Erythroblast (primary cell): Measurements from ENCODE around the gene ZBTB7A.

ENCODE experiments used
- GATA1 ChIP-seq: IDR thresholded peaks from 2 replicates; pipeline ENCODE4 v1.6.1; 2011; ENCODE audit warnings: low read depth, mild to moderate bottlenecking, control low read depth, low read length, moderate library complexity
- POLR2A ChIP-seq: IDR thresholded peaks from 2 replicates; pipeline ENCODE4 v1.6.1; 2011; ENCODE audit warnings: mild to moderate bottlenecking, low read length

DNA sequence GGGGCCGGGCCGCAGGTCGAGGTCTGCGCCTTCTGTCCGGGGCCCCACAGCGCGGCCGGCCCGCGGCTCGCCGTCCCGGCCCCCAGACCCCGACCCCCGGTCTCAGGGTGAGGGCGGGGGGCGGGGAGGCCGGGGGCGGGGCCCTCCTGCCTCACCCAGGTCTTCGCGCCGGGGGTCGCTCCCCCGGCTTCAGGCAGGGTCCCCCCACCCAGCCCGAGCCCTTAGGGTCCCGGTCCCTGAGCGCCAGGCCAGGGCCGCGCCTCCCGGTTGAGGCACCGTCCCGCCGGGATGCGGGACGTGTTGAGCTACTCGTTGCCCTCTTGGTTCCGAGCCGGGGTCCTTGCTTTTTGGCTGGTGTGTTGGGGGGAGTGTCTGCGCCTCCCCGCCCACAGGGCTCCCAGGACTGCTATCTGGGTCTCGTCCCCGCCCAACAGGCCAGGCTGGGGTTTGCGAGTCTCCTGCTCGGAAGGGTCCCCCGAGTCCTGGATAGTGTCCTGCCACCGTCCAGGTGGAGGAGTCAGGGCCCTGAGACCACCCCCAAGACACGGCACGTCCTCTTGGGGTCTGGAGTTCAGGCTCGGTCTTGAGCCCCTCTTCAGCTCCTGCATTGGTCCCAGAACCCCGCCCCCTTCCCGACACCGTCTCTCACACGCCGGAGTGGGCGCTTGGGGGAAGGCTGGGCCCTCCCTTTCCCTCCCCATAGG is 58.7 kb downstream of the ZBTB7A start:
- TF ChIP-seq POLR2A (no peak), GATA1 (no peak)
